ENCODE measurements around the gene INSR.

- no peak for TF ChIP-seq SUZ12 (IDR thresholded peaks at IDR 0.05; ENCODE audit: unreplicated experiment)
- no peak for TF ChIP-seq CTCF (IDR thresholded peaks at IDR 0.05 in 2 of 3, conservative IDR thresholded peaks at IDR 0.05 in 1 of 3; ENCODE audit: control insufficient read depth in 2 of 3, extremely low read depth in 1 of 3, insufficient read depth in 1 of 3, low read depth in 3 of 3, low read length in 3 of 3)
- TF ChIP-seq GABPA (IDR thresholded peaks at IDR 0.05; ENCODE audit: low read depth) = no peak
- no peak for TF ChIP-seq FOXK2 (IDR thresholded peaks at IDR 0.05)
- TF ChIP-seq TCF7 (IDR thresholded peaks at IDR 0.05; ENCODE audit: borderline replicate concordance) = no peak
- no peak for TF ChIP-seq EZH2 (IDR thresholded peaks at IDR 0.05; ENCODE audit: borderline replicate concordance, control insufficient read depth, low read depth, low read length)
- no peak for TF ChIP-seq BHLHE40 (IDR thresholded peaks at IDR 0.05; ENCODE audit: borderline replicate concordance in 1 of 2, low read depth in 2 of 2, low read length in 1 of 2)
- no peak for TF ChIP-seq PAX8 (IDR thresholded peaks at IDR 0.05)
- TF ChIP-seq ZNF592 (IDR thresholded peaks at IDR 0.05) = no peak
- no peak for TF ChIP-seq POLR2A (IDR thresholded peaks at IDR 0.05; ENCODE audit: low read depth, low read length)
Observed at GRCh38 chr19:7210359-7210758, 83.9 kb downstream of the INSR start.

All from GM12878 (cell line).